Islet precursor cell (in vitro differentiated cells): ENCODE results near the gene CDK10.

Experiments used
- DNase-seq: peaks from one replicate; pipeline ENCODE4 v3.0.0-alpha.2; 2018

Gene CDK10

DNA sequence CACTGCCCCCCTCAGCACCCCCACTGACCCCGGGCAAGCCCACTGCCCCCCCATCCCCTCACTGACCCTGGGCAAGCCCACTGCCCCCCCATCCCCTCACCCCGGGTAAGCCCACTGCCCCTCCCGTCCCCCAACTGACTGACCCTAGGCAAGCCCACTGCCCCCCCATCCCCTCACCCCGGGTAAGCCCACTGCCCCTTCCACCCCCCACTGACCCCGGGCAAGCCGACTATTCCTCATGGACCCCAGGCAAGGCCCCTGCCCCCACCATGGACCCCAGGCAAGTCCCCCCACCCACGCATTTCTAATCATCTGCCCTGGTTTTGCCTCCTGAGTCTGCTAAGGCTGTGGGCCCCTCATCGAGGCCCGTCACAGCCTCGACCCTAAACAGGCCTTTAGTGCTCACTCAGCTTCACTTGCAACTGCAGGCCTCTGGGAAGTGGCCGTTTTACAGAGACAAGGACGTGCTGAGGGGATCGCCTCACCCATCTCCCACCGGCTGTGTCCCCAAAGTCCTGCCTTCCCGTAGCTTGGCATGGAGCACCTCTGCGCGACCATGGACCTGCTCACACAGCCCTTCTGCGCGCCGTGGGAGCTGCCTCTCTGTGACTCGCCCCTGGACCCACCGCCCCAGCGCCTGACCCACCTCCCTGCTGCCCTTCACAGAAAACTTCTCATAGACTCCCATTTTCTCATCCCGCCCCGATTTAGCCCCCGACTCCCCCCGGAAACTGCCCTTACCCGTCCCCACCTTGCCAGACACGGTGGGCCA, 30.6 kb downstream of the CDK10 start:
- no peak for DNase-seq

DNA sequence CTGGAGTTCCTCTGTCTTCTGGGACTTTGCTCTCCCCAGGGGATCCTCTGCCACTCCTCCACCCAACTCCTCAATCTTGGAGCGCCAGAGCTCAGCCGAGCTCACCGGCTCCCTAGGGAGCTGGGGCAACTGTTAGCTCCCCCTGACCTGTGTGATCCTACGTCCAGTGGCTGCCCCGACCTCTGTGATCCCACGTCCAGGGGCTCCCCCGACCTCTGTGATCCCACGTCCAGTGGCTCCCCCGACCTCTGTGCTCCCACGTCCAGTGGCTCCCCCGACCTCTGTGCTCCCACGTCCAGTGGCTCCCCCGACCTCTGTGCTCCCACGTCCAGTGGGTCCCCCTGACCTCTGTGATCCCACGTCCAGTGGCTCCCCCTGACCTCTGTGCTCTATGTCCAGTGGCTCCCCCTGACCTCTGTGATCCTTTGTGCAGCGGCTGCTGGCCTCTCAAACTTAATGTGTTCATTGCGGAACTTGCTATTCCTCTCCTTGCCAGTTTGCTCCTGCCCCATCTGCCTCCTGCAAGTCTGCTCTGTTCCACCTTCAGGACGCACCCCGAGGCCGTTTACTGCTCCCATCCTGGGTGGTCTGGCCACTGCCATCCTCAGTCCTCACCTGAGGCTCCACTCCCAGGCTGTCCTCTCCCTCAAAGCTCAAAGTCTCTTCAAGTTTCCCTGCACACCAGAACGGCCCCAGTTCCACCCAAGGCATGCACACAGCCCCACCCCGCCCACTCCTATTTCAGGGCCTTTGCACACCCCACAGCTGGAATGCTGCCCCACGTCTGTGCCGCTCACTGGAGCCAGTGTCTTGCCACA, 31.4 kb downstream of the CDK10 start:
- DNase-seq, result no peak

- DNase-seq, result peak; percentile 78
These were observed 34.0 kb downstream of the CDK10 start for GRCh38 chr16:89720551-89720812.

DNA sequence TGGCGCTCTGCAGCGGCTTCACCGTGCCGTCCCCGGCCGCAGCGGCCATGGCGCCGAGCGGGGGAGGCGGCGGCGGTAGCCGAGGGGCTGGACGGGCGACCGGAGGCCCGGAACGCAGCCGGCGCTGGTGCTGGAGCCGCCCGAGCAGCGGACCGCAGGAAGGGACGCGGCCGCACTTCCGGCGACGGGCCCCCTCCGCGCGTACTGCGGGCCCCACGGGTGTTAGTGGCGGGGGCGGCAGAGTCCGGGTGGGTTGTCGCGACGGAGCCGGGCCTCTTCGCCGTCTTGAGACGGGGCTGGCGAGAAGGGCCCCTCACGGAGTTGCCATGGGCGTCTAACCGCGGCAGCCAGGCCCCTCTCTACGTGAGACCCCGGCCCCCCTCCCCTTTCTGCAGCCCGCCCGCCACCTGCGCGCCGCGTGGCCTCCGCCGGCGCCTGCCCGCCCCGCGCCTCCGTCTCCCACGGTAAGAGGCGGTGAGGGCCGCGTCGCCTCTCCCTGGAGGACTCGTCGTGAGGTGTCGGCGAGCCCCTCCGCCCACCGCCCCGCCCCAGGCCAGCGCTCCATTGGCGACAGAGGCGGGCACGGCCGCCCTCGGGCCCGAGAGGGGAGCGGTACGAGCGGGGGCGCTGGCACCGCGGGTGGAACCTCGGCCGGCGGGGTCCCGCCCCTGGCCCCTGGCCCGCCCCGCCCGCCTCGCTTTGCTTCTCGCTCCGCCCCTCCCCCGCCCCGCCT, 34.5 kb downstream of the CDK10 start, which contains the start of the genes VPS9D1 and ZNF276:
TSS of gene VPS9D1 (minus strand) at position 86 of the 733 bp plus-strand sequence. CDS start at position 49, 37 bp downstream.
TSS of gene ZNF276 (plus strand) at position 725 of the 733 bp plus-strand sequence. CDS start 104 bp downstream, outside the sequence.
- DNase-seq, result peak; percentile 89

GRCh38 chr16:89721546-89722391, 35.3 kb downstream of the CDK10 start:
- DNase-seq, result peak; percentile 77

- no peak for DNase-seq
These were observed 36.1 kb downstream of the CDK10 start for GRCh38 chr16:89722392-89723278.

DNA sequence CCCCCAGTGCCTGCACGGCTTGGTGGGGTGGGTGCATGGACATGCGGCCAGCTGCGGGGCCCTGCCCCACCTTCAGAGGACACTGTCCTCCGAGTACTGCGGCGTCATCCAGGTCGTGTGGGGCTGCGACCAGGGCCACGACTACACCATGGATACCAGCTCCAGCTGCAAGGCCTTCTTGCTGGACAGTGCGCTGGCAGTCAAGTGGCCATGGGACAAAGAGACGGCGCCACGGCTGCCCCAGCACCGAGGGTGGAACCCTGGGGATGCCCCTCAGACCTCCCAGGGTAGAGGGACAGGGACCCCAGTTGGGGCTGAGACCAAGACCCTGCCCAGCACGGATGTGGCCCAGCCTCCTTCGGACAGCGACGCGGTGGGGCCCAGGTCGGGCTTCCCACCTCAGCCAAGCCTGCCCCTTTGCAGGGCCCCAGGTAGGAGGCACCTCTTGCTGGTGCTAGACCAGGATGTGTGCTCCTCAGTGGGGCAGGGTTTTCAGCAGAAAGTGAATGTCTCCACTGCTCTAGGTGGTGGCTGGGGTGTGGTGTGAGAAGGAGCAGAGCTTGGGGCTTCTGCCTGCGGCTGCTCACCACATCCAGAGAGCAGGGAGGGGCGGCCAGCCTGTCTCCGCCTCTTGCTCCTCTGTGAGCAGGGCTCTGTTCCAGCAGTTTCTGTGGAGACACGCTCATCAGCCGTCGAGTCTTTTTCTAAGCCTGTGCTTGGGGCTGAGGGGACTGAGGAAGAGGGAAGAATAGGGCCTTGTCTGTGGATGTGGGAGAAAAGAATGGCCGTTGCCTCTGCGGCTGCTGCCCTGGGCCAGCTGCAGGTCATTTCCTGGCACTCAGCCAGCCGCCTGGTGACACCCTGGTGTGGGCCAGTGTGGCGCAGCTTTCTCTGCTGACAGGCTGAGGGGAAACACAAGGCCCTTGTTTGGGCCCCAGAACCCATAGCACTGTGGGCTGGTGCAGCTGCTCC, 37.1 kb downstream of the CDK10 start:
- DNase-seq, result no peak

DNA sequence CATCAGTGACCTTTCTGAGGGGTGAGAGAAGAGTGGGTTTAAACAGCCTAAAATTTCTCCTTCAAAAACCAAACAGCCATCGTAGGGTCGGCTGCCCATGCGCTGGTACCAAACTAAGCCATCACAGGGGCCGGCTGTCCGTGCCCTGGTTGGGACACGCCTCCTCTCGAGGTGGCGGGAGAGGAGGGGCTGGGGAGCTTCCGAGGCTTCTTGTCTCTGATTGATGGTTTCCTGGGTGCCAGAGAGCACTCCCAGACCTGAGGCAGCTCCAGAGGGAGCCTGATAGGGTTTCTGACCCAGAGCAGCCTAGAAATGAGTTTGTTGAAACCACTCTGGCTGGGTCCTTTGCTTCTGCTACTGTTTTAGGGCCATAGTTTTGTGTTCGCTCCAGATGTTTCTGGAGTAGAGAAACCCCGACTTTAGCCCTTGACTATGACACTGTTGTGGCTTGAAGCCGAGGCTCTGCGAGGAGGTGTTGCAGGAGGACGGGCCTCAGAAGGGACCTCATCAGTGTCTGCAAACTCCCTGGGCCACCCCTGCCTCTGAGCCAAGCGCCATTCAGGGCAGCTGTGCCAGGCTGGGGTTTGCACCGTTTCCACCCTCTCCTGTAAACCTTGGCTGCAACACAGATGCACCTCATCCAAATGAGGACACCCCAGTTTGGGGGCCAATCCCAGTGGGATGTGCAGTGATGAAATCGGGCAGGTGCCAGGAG, 41.1 kb downstream of the CDK10 start:
- DNase-seq, result no peak

DNA sequence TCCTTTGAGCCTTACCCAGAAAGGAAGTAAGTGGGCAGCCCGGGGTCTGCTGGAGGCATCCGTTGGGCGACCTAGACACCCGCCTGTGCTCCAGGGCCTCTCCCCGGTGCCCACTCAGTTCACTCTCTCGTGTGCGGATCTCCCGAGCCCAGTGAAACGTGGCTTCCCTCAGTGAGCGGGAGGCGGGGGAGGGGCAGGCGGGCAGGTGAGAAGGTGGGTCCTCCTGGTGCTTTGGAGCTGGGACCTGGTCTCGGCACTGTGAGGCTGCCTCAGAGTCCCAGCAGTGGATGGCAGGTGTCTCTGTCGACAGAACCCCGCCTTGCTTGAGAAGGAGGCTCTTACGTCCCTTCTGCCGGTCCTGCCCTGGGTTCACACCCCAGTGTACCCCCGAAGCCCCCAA, 42.8 kb downstream of the CDK10 start:
- no peak for DNase-seq

- DNase-seq, result no peak
These were observed 43.5 kb downstream of the CDK10 start for GRCh38 chr16:89729863-89730593.

GRCh38 chr16:89730610-89731234, 44.2 kb downstream of the CDK10 start:
- DNase-seq, result no peak

GRCh38 chr16:89732142-89732917, 45.8 kb downstream of the CDK10 start:
- no peak for DNase-seq

GRCh38 chr16:89732918-89733242, 46.4 kb downstream of the CDK10 start:
- DNase-seq, result no peak

GRCh38 chr16:89733322-89733721, 46.8 kb downstream of the CDK10 start:
- DNase-seq, result no peak

DNA sequence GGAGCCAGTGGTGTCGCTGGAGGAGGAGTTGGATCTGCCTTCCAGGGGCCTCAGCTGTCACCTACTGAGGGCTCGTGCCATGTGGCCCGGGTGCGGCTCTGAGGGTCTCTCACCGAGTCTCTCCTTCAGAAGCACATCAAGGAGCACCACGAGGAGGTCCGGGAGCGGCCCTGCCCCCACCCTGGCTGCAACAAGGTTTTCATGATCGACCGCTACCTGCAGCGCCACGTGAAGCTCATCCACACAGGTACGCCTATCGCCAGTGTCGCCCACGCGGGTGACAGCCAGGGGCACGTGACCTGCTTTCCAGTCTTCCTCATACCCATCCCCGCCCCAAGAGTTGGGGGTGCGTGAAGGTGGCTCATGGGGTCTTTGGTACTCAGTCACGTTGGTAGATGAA, 47.3 kb downstream of the CDK10 start:
- DNase-seq, result no peak

- DNase-seq, result no peak
These were observed 50.1 kb downstream of the CDK10 start for GRCh38 chr16:89736554-89736953.

- no peak for DNase-seq
These were observed 51.0 kb downstream of the CDK10 start for GRCh38 chr16:89737341-89738071.
